ENCODE results near the gene LMX1B.

DNA sequence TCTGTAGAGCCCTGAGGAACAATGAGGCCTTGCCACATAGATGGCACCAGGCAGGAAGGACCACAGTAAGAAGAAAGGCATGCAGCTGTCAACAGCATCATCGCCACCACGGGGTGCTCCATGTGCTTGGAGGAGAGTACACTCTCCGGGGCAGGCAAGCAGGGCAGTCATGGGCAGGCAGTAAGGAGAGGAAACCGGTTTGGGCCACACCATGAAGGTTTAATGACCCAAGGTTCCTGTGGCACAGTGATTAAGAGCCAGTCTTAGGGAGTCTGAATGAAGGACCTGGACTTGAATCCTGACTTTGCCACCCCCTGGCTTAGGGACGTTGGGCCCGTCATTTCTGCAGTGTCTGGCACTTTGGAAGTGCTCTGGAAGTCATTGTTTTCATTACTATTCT lies 110.5 kb downstream of the LMX1B start:
- TF ChIP-seq, protein P1, sequence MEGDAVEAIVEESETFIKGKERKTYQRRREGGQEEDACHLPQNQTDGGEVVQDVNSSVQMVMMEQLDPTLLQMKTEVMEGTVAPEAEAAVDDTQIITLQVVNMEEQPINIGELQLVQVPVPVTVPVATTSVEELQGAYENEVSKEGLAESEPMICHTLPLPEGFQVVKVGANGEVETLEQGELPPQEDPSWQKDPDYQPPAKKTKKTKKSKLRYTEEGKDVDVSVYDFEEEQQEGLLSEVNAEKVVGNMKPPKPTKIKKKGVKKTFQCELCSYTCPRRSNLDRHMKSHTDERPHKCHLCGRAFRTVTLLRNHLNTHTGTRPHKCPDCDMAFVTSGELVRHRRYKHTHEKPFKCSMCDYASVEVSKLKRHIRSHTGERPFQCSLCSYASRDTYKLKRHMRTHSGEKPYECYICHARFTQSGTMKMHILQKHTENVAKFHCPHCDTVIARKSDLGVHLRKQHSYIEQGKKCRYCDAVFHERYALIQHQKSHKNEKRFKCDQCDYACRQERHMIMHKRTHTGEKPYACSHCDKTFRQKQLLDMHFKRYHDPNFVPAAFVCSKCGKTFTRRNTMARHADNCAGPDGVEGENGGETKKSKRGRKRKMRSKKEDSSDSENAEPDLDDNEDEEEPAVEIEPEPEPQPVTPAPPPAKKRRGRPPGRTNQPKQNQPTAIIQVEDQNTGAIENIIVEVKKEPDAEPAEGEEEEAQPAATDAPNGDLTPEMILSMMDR (optimal IDR thresholded peaks at IDR 0.05 in 1 of 3, IDR thresholded peaks at IDR 0.05 in 1 of 3, conservative IDR thresholded peaks at IDR 0.05 in 1 of 3; ENCODE audit: extremely low read depth in 1 of 3, insufficient read depth in 2 of 3, low read length in 3 of 3), result no peak
- no peak for TF ChIP-seq EZH2 (IDR thresholded peaks at IDR 0.05; ENCODE audit: low read length)
